ENCODE results near the gene ZBTB32. TPM values are rescaled to one million over a fixed set of nuclear protein-coding genes. Genes with fewer than 3 reads are reported as not detected.

Gene ZBTB32
- total RNA-seq, 4 donors from 2014 or later = not detected

GRCh38 chr19:35757749-35758608 is 53.6 kb downstream of the ZBTB32 start, which contains the start of gene PROSER3:
PROSER3 (plus strand) TSS chr19:35758176; CDS start chr19:35758216, 40 bp downstream.
- peaks cover 28 to 43% of the 10 kb centered on the region in 2 donors for H3K4me1 ChIP-seq

GRCh38 chr19:35759697-35760096 is 55.3 kb downstream of the ZBTB32 start:
- in situ Hi-C loops (cut with MboI; ENCODE audit: low sequenced_read_pairs in 4 of 4) (loop anchor here in 1 of 4 donors (25.0 kb wide), 1 partner anchor 378 kb away; the partner anchor contains the start of gene CAPNS1), intact Hi-C loops (cut with DNase I; ENCODE audit: low total_unique reads) (loop anchor here (5.0 to 10.0 kb wide), 5 partner anchors 112 to 717 kb away; partner anchors contain the start of genes COX6B1, COX7A1, HPN and USF2)
- no peak overlapping the region for H3K4me3 ChIP-seq
- H3K27ac ChIP-seq = no peak overlapping the region
- no peak for DNase-seq
- H3K9me3 ChIP-seq = no peaks in the 10 kb centered on the region
- H3K36me3 ChIP-seq = peaks cover 0 to 8% of the 10 kb centered on the region in 2 donors
- no peaks in the 10 kb centered on the region for H3K27me3 ChIP-seq
- H3K4me1 ChIP-seq = peaks cover 28 to 33% of the 10 kb centered on the region in 2 donors
- TF ChIP-seq CTCF (IDR thresholded peaks at IDR 0.05 in 4 of 5, conservative IDR thresholded peaks at IDR 0.05 in 1 of 5) (no peak), POLR2A (IDR thresholded peaks at IDR 0.05) (no peak)
- ATAC-seq = no peak

More at GRCh38 chr19:35757749-35758608, 53.6 kb downstream of the ZBTB32 start, which contains the start of gene PROSER3:
- Histone ChIP-seq H3K27ac (peak within 1 kb of the TSS; percentile 89 to 97 (median 95)), H3K9me3 (no peaks in the 10 kb centered on the region), H3K4me3 (peak within 1 kb of the TSS; percentile 72 to 84 (median 76)), H3K27me3 (no peaks in the 10 kb centered on the region), H3K36me3 (peaks cover 0 to 2% of the 10 kb centered on the region in 2 donors)
- TF ChIP-seq CTCF (IDR thresholded peaks at IDR 0.05 in 4 of 5, conservative IDR thresholded peaks at IDR 0.05 in 1 of 5) (no peak), POLR2A (IDR thresholded peaks at IDR 0.05) (peak; percentile 56 to 82)
- DNase-seq = peak; percentile 99 to 100
- intact Hi-C loops (cut with DNase I; ENCODE audit: low total_unique reads) (loop anchor here (1.0 to 10.0 kb wide), 6 partner anchors 17 to 716 kb away; partner anchors contain the start of genes ARHGAP33, COX6B1, COX7A1 and HPN), in situ Hi-C loops (cut with MboI; ENCODE audit: low sequenced_read_pairs in 4 of 4) (loop anchor here in 1 of 4 donors (25.0 kb wide), 1 partner anchor 379 kb away; the partner anchor contains the start of gene CAPNS1)
- ATAC-seq = peak; percentile 85 to 91

- TF ChIP-seq CTCF (IDR thresholded peaks at IDR 0.05 in 4 of 5, conservative IDR thresholded peaks at IDR 0.05 in 1 of 5) = no peak
- TF ChIP-seq POLR2A (IDR thresholded peaks at IDR 0.05) = no peak
- H3K36me3 ChIP-seq = peaks cover 0 to 13% of the 10 kb centered on the region in 2 donors
Observed at GRCh38 chr19:35760711-35761349, 56.5 kb downstream of the ZBTB32 start.

GRCh38 chr19:35764432-35765315 is 60.3 kb downstream of the ZBTB32 start:
- peaks cover 0 to 5% of the 10 kb centered on the region in 2 donors for H3K4me1 ChIP-seq
- ATAC-seq (no peak), DNase-seq (no peak)
- H3K9me3 ChIP-seq = no peaks in the 10 kb centered on the region
- no peak overlapping the region for H3K27ac ChIP-seq
- TF ChIP-seq POLR2A (IDR thresholded peaks at IDR 0.05) (no peak), CTCF (IDR thresholded peaks at IDR 0.05 in 4 of 5, conservative IDR thresholded peaks at IDR 0.05 in 1 of 5) (no peak)
- intact Hi-C loops (cut with DNase I; ENCODE audit: low total_unique reads) = no loop called here
- no peaks in the 10 kb centered on the region for H3K27me3 ChIP-seq
- in situ Hi-C loops (cut with MboI; ENCODE audit: low sequenced_read_pairs in 4 of 4) = loop anchor here in 1 of 4 donors (25.0 kb wide), 1 partner anchor 373 kb away; the partner anchor contains the start of gene CAPNS1
- H3K36me3 ChIP-seq = peaks cover 0 to 13% of the 10 kb centered on the region in 2 donors
- H3K4me3 ChIP-seq = no peak overlapping the region

More at GRCh38 chr19:35760711-35761349, 56.5 kb downstream of the ZBTB32 start:
- Histone ChIP-seq H3K4me1 (peaks cover 25 to 28% of the 10 kb centered on the region in 2 donors), H3K27ac (no peak overlapping the region), H3K27me3 (no peaks in the 10 kb centered on the region), H3K4me3 (no peak overlapping the region), H3K9me3 (no peaks in the 10 kb centered on the region)
- DNase-seq (no peak), ATAC-seq (no peak)
- in situ Hi-C loops (cut with MboI; ENCODE audit: low sequenced_read_pairs in 4 of 4) = loop anchor here in 1 of 4 donors (25.0 kb wide), 1 partner anchor 376 kb away; the partner anchor contains the start of gene CAPNS1
- intact Hi-C loops (cut with DNase I; ENCODE audit: low total_unique reads) = no loop called here
